Measurements from ENCODE around the gene KIRREL1. TPM values are rescaled to one million over a fixed set of nuclear protein-coding genes. Genes with fewer than 3 reads are reported as not detected.

The KIRREL1 gene
- total and polyA plus RNA-seq, 2 of the 8 experiments (the other 6 are each of a cell fraction or from before 2014, with no cell fraction given): 14.2 to 39.0 TPM

DNA sequence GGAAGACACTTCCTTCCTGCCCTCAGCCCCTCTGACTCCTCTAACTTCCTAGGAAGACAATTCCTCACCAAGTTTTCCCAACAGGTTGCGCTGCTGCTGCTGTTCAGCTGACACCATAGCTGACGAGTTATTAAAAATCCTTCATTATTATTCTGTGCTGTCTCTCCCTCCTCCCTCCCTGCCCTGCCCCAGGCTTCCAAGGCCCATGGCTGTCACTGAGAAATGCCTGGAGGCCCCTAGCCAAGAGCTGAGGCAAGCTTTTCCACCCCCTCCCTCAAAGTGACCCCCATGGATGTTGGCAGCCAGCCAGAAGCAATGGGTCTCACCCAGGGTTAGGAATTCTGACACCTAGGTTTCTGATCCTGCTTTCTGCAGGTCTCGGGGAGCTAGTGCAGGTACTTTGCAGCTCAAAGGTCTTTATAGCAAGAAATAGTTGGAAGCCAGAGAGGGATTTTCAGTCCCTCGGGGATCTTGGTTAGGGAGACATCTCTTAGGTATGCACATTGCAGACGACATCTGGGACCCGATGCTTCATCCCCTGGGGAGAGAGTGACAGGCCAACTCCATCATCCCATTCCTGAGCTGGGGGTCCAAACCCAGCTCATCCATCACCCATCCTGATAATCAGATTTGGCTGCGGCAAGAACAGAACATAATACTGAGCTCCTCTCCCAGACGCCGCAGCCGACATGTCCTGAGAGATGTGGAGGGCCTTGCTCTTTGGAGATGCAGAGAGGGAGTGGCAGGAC is 65.0 kb downstream of the KIRREL1 start (continued):
- no peak for TF ChIP-seq CTBP2 (IDR thresholded peaks at IDR 0.05; ENCODE audit: borderline replicate concordance, insufficient read depth, insufficient read length, low read length)
- TF ChIP-seq NRF1 (IDR thresholded peaks at IDR 0.05; ENCODE audit: low read depth, low read length): no peak
- TF ChIP-seq RAD21 (IDR thresholded peaks at IDR 0.05 in 1 of 2, conservative IDR thresholded peaks at IDR 0.05 in 1 of 2; ENCODE audit: low read depth in 2 of 2, low read length in 2 of 2): no peak
- TF ChIP-seq CHD1 (IDR thresholded peaks at IDR 0.05; ENCODE audit: low read depth, low read length): no peak
- no peak for TF ChIP-seq BRCA1 (IDR thresholded peaks at IDR 0.05; ENCODE audit: low read depth, low read length)
- TF ChIP-seq FOSL1 (IDR thresholded peaks at IDR 0.05; ENCODE audit: insufficient read depth, low read depth, low read length): no peak
